Measurements from ENCODE around the gene RTN4RL1.

GRCh38 chr17:1956134-1956533 lies 69.0 kb downstream of the RTN4RL1 start:
- TF ChIP-seq, protein P1, sequence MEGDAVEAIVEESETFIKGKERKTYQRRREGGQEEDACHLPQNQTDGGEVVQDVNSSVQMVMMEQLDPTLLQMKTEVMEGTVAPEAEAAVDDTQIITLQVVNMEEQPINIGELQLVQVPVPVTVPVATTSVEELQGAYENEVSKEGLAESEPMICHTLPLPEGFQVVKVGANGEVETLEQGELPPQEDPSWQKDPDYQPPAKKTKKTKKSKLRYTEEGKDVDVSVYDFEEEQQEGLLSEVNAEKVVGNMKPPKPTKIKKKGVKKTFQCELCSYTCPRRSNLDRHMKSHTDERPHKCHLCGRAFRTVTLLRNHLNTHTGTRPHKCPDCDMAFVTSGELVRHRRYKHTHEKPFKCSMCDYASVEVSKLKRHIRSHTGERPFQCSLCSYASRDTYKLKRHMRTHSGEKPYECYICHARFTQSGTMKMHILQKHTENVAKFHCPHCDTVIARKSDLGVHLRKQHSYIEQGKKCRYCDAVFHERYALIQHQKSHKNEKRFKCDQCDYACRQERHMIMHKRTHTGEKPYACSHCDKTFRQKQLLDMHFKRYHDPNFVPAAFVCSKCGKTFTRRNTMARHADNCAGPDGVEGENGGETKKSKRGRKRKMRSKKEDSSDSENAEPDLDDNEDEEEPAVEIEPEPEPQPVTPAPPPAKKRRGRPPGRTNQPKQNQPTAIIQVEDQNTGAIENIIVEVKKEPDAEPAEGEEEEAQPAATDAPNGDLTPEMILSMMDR (conservative IDR thresholded peaks at IDR 0.05; ENCODE audit: low read depth, low read length): no peak
- TF ChIP-seq POLR2A (IDR thresholded peaks at IDR 0.05; ENCODE audit: low read depth, low read length) (no peak), CEBPB (IDR thresholded peaks at IDR 0.05; ENCODE audit: low read depth, low read length) (no peak), FOS (IDR thresholded peaks at IDR 0.05; ENCODE audit: low read depth, low read length) (no peak), RAD21 (IDR thresholded peaks at IDR 0.05; ENCODE audit: low read length) (no peak), MAFK (IDR thresholded peaks at IDR 0.05; ENCODE audit: low read depth, low read length) (no peak), MAZ (IDR thresholded peaks at IDR 0.05; ENCODE audit: borderline replicate concordance, low read depth, low read length) (no peak), RFX5 (IDR thresholded peaks at IDR 0.05; ENCODE audit: low read depth, low read length) (no peak), CHD1 (IDR thresholded peaks at IDR 0.05; ENCODE audit: low read depth, low read length) (no peak), MXI1 (IDR thresholded peaks at IDR 0.05; ENCODE audit: borderline replicate concordance, low read depth, low read length) (no peak), BHLHE40 (IDR thresholded peaks at IDR 0.05; ENCODE audit: low read depth, low read length) (no peak), RCOR1 (IDR thresholded peaks at IDR 0.05; ENCODE audit: insufficient replicate concordance, low read length) (no peak)
